KOPT-K1 (cell line): ENCODE results near the gene PAQR6.

Source experiments
- H3K27ac ChIP-seq: fragments of 200-600 bp; sonication (generic); 2 replicates; pipeline ENCODE4 v1.5.1; 2016; ENCODE audit warnings: antibody characterized with exemption, mild to moderate bottlenecking, low read depth, low read length; ENCODE audit not compliant: poor library complexity, severe bottlenecking
- H3K36me3 ChIP-seq: fragments of 200-600 bp; sonication (generic); 2 replicates; pipeline ENCODE4 v1.5.1; 2017; ENCODE audit warnings: antibody characterized with exemption, mild to moderate bottlenecking, low read length, moderate library complexity; ENCODE audit not compliant: insufficient read depth
- H3K9me3 ChIP-seq: fragments of 200-600 bp; sonication (generic); 2 replicates; pipeline ENCODE4 v1.5.1; 2017; ENCODE audit warnings: antibody characterized with exemption, low read length, mild to moderate bottlenecking; ENCODE audit not compliant: insufficient read depth, poor library complexity, severe bottlenecking

PAQR6 gene

DNA sequence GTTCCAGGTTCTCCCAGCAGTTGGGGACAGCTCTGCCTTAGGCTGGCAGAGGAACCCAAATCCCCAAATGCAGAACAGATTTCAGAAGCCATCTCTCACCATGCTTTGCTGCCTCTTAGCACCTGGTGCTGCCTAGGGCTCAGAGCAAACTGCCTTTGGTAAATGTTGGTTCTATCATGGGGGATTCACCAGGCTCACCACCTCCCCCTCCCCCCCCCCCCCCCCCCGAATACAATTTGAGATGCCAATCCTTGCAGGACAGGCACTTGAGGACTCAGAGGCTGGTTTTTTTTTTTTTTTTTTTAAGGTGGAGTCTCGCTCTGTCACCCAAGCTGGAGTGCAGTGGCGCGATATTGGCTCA is 447 bp upstream of the PAQR6 start:
- no peak overlapping the region for H3K27ac ChIP-seq

GRCh38 chr1:156246781-156247459 is 936 bp downstream of the PAQR6 start:
- no peaks in the 10 kb centered on the region for H3K9me3 ChIP-seq
- peaks cover 54% of the 10 kb centered on the region for H3K36me3 ChIP-seq
- no peak overlapping the region for H3K27ac ChIP-seq

More for the DNA sequence above, 447 bp upstream of the PAQR6 start:
- no peaks in the 10 kb centered on the region for H3K9me3 ChIP-seq
- H3K36me3 ChIP-seq, result peaks cover 68% of the 10 kb centered on the region

DNA sequence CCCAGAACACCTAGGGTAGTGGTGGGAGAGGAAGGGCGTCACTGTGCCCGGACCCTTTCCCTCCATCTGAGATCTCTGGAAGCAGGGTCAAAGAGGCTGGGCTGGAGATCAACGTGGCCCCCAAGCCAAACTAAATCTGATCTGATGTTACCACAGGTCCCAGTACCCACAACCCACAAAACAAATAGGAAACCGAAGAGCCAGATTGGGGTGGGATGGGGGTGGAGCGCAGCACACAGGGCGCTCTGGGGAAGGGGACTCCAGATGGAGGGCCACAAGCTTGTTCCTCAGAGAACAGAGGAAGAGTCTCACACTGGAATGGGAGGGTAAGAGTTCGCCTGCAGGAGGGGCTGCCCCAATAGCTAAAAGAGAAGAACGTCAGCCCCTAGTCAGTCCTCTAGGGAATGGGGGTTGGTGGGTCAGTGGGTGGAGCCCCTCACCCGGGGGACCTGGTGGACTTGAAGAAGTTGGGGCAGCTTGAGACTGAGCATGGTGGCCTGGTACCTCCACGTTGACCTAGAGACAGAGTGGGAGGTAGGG is 1.5 kb downstream of the PAQR6 start:
- Histone ChIP-seq H3K9me3 (no peaks in the 10 kb centered on the region), H3K36me3 (peaks cover 48% of the 10 kb centered on the region), H3K27ac (no peak overlapping the region)

GRCh38 chr1:156245451-156246232 is 2.2 kb downstream of the PAQR6 start:
- Histone ChIP-seq H3K36me3 (peaks cover 41% of the 10 kb centered on the region), H3K27ac (no peak overlapping the region), H3K9me3 (no peaks in the 10 kb centered on the region)

- Histone ChIP-seq H3K9me3 (no peaks in the 10 kb centered on the region), H3K27ac (no peak overlapping the region)
Observed at GRCh38 chr1:156244712-156245111, 3.1 kb downstream of the PAQR6 start.

GRCh38 chr1:156244126-156244525 is 3.7 kb downstream of the PAQR6 start:
- Histone ChIP-seq H3K36me3 (peaks cover 37% of the 10 kb centered on the region), H3K27ac (no peak overlapping the region), H3K9me3 (no peaks in the 10 kb centered on the region)

More at GRCh38 chr1:156244712-156245111, 3.1 kb downstream of the PAQR6 start:
- peaks cover 37% of the 10 kb centered on the region for H3K36me3 ChIP-seq

DNA sequence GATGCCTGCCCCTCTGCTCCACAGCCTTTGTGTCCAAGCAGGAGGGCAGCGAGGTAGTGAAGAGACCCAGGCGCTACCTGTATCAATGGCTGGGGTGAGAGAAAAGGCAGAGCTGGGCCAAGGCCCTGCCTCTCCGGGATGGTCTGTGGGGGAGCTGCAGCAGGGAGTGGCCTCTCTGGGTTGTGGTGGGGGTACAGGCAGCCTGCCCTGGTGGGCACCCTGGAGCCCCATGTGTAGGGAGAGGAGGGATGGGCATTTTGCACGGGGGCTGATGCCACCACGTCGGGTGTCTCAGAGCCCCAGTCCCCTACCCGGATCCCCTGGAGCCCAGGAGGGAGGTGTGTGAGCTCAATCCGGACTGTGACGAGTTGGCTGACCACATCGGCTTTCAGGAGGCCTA is 5.1 kb downstream of the PAQR6 start:
- Histone ChIP-seq H3K9me3 (no peaks in the 10 kb centered on the region), H3K27ac (no peak overlapping the region), H3K36me3 (peaks cover 39% of the 10 kb centered on the region)

DNA sequence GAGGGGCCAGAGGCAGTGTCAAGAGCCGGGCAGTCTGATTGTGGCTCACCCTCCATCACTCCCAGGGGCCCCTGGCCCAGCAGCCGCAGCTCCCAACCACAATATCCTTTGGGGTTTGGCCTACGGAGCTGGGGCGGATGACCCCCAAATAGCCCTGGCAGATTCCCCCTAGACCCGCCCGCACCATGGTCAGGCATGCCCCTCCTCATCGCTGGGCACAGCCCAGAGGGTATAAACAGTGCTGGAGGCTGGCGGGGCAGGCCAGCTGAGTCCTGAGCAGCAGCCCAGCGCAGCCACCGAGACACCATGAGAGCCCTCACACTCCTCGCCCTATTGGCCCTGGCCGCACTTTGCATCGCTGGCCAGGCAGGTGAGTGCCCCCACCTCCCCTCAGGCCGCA is 5.9 kb downstream of the PAQR6 start, which contains the start of gene BGLAP:
BGLAP (plus strand) TSS at position 259 of the 400 bp plus-strand sequence; CDS start at position 307, 48 bp downstream.
- H3K9me3 ChIP-seq, result no peaks in the 10 kb centered on the region
- no peak within 1 kb of the TSS for H3K27ac ChIP-seq
- peaks cover 43% of the 10 kb centered on the region for H3K36me3 ChIP-seq

DNA sequence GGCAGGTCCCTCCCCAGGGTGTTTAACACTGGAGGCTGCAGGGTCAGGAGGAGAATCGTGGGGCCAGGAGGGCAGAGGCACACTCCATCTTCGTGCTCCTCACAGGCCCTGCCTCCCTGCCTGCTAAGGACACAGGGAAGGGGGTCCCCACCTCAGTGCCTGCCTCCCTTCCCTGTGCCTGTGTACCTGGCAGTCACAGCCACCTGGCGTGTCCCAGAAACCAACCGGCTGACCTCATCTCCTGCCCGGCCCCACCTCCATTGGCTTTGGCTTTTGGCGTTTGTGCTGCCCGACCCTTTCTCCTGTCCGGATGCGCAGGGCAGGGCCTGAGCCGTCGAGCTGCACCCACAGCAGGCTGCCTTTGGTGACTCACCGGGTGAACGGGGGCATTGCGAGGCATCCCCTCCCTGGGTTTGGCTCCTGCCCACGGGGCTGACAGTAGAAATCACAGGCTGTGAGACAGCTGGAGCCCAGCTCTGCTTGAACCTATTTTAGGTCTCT is 6.5 kb downstream of the PAQR6 start:
- no peak overlapping the region for H3K27ac ChIP-seq
- no peaks in the 10 kb centered on the region for H3K9me3 ChIP-seq
- peaks cover 49% of the 10 kb centered on the region for H3K36me3 ChIP-seq

- Histone ChIP-seq H3K9me3 (no peaks in the 10 kb centered on the region), H3K27ac (no peak overlapping the region), H3K36me3 (peaks cover 64% of the 10 kb centered on the region)
Observed at GRCh38 chr1:156238248-156238647, 9.6 kb downstream of the PAQR6 start.

DNA sequence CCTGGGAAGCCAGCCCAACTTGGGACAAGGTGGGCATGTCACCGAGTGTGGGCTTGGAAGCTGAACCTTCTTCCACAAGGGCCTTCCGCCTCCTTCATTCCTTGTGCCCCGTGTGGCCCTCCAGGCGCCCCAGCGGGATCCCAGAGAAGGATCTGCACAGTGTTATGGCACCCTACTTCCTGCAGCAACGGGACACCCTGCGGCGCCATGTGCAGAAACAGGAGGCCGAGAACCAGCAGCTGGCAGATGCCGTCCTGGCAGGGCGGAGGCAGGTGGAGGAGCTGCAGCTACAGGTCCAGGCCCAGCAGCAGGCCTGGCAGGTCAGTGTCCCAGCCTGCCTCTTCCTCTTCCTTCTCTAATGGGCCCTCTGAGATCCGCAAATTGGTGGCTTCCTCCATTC is 11.7 kb downstream of the PAQR6 start:
- Histone ChIP-seq H3K27ac (no peak overlapping the region), H3K9me3 (no peaks in the 10 kb centered on the region), H3K36me3 (peaks cover 74% of the 10 kb centered on the region)

DNA sequence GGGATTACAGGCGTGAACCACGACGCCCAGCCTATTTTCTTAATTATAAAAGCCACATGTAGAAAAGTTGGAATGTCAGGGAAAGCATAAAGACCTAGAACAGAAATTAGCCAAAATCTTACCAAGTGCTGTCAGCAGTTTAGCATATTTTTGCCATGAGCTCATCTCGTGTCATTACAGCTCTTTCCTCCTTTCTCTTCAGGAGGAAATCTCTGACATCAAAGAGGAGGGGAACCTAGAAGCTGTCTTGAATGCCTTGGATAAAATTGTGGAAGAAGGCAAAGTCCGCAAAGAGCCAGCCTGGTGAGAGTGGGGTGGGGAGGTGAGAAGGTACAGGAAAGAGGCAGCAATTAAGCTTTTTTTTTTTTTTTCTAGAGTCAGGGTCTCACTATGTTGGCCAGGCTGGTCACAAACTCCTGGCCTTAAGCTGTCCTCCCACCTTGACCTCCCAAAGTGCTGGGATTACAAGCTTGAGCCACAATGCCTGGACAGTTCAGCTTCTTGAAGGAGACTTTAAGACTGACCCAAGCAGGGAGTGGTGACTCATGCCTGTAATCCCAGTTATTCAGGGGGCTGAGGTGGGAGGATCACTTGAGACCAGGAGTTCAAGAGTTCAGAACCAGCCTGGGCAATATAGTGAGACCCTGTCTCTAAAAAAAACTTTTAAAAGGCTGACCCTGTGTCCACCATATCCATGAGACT is 14.3 kb downstream of the PAQR6 start:
- H3K9me3 ChIP-seq, result no peaks in the 10 kb centered on the region
- no peak overlapping the region for H3K27ac ChIP-seq
- peaks cover 69% of the 10 kb centered on the region for H3K36me3 ChIP-seq

GRCh38 chr1:156232201-156232894 is 15.5 kb downstream of the PAQR6 start:
- H3K36me3 ChIP-seq, result peaks cover 63% of the 10 kb centered on the region
- H3K27ac ChIP-seq, result no peak overlapping the region
- no peaks in the 10 kb centered on the region for H3K9me3 ChIP-seq

- Histone ChIP-seq H3K36me3 (peaks cover 52% of the 10 kb centered on the region), H3K9me3 (no peaks in the 10 kb centered on the region), H3K27ac (no peak overlapping the region)
Observed at GRCh38 chr1:156230473-156230837, 17.4 kb downstream of the PAQR6 start.
